Smooth muscle cell (in vitro differentiated cells): ENCODE results near the gene HSF5. TPM values are rescaled to one million over a fixed set of nuclear protein-coding genes. Genes with fewer than 3 reads are reported as not detected.
A peak's percentile ranks its signal among the peaks of the same experiment; 100 is the strongest.

ENCODE experiments used
- DNase-seq: peaks from one replicate; lab custom pipeline; 2025; ENCODE audit not compliant: unreplicated experiment; lab: John Stamatoyannopoulos, UW
- H2AFZ ChIP-seq: fragments of 200-600 bp; sonication (generic); 2 replicates; pipeline ENCODE4 v1.6.0; 2016; ENCODE audit warnings: antibody characterized with exemption, low read depth, mild to moderate bottlenecking
- H3F3A ChIP-seq: fragments of 200-600 bp; sonication (generic); 2 replicates; pipeline ENCODE4 v1.6.0; 2017; ENCODE audit warnings: antibody characterized with exemption, low read depth
- H3K27ac ChIP-seq: fragments of 200-600 bp; sonication (generic); 2 replicates; pipeline ENCODE4 v1.5.1; 2016; ENCODE audit warnings: low read depth, mild to moderate bottlenecking
- H3K27me3 ChIP-seq: fragments of 200-600 bp; sonication (generic); 2 replicates; pipeline ENCODE4 v1.6.1; 2016; ENCODE audit warnings: low read depth, mild to moderate bottlenecking
- H3K36me3 ChIP-seq: fragments of 200-600 bp; sonication (generic); 2 replicates; pipeline ENCODE4 v1.5.1; 2016; ENCODE audit warnings: low read depth
- H3K4me1 ChIP-seq: fragments of 200-600 bp; sonication (generic); 2 replicates; pipeline ENCODE4 v1.5.1; 2016; ENCODE audit warnings: low read depth
- H3K4me2 ChIP-seq: fragments of 200-600 bp; sonication (generic); 2 replicates; pipeline ENCODE4 v1.6.0; 2016; ENCODE audit warnings: mild to moderate bottlenecking
- H3K4me3 ChIP-seq: fragments of 200-600 bp; sonication (generic); 2 replicates; pipeline ENCODE4 v1.5.1; 2016; ENCODE audit warnings: mild to moderate bottlenecking
- H3K79me2 ChIP-seq: fragments of 200-600 bp; sonication (generic); 2 replicates; pipeline ENCODE4 v1.6.0; 2016; ENCODE audit warnings: low read depth, mild to moderate bottlenecking
- H3K9ac ChIP-seq: fragments of 200-600 bp; sonication (generic); 2 replicates; pipeline ENCODE4 v1.6.0; 2016; ENCODE audit warnings: low read depth
- H3K9me3 ChIP-seq: fragments of 200-600 bp; sonication (generic); replicated peaks from 2 replicates; pipeline ENCODE4 v1.5.1; 2016; ENCODE audit warnings: low read depth
- H4K20me1 ChIP-seq: fragments of 200-600 bp; sonication (generic); 2 replicates; pipeline ENCODE4 v1.6.0; 2016; ENCODE audit warnings: low read depth
- CTCF ChIP-seq: fragments of 200-600 bp; sonication (generic); IDR thresholded peaks from 2 replicates; pipeline ENCODE4 v1.5.1; 2017; ENCODE audit warnings: borderline replicate concordance, mild to moderate bottlenecking, antibody characterized with exemption; ENCODE audit not compliant: insufficient read depth, poor library complexity, severe bottlenecking
- WGBS: methylation state at CpG from one replicate; pipeline ENCODE4 v1.1.7; 2016; ENCODE audit warnings: low lambda C conversion rate; 5-methylcytosine and 5-hydroxymethylcytosine counted together
- polyA plus RNA-seq: library from polyadenylated mRNA; unstranded; fragments of >200 nt; fragmentation: Nextera tagmentation; extraction: Ambion mirVana; gene quantifications from 2 replicates; pipeline ENCODE4 v1.2.1, GENCODE V29; 2016
- total RNA-seq: library from RNA; depleted of rRNA; stranded (reverse); fragments of >200 nt; gene quantifications from 2 replicates; pipeline ENCODE4 v1.2.3, GENCODE V29; 2014

Gene HSF5
- total and polyA plus RNA-seq, 2 experiments from 2014 or later = not detected

- Histone ChIP-seq H3K4me1 (peaks cover 21% of the 10 kb centered on the region), H2AFZ (no peak overlapping the region), H3K27ac (peak overlapping the region; percentile 50), H3K9me3 (no peaks in the 10 kb centered on the region), H3K4me3 (no peak overlapping the region), H3K79me2 (peaks cover 11% of the 10 kb centered on the region), H3K36me3 (no peaks in the 10 kb centered on the region), H4K20me1 (no peaks in the 10 kb centered on the region), H3K9ac (no peak overlapping the region), H3K4me2 (peak overlapping the region; percentile 40), H3K27me3 (no peaks in the 10 kb centered on the region), H3F3A (no peaks in the 10 kb centered on the region)
- WGBS = 64% methylated on average over 1 of the region's 1 CpG
- no peak for TF ChIP-seq CTCF
- no peak for DNase-seq
Observed at GRCh38 chr17:58402679-58403078, 85.5 kb downstream of the HSF5 start.

- H4K20me1 ChIP-seq = no peaks in the 10 kb centered on the region
- H3F3A ChIP-seq = no peaks in the 10 kb centered on the region
- no peaks in the 10 kb centered on the region for H3K27me3 ChIP-seq
- H3K4me3 ChIP-seq = no peak overlapping the region
- H3K4me1 ChIP-seq = peaks cover 21% of the 10 kb centered on the region
- no peak overlapping the region for H2AFZ ChIP-seq
- TF ChIP-seq CTCF = no peak
- H3K27ac ChIP-seq = peak overlapping the region; percentile 50
- DNase-seq = no peak
- H3K9ac ChIP-seq = no peak overlapping the region
- H3K36me3 ChIP-seq = no peaks in the 10 kb centered on the region
- peaks cover 9% of the 10 kb centered on the region for H3K79me2 ChIP-seq
- no peaks in the 10 kb centered on the region for H3K9me3 ChIP-seq
- peak overlapping the region; percentile 40 for H3K4me2 ChIP-seq
Observed at GRCh38 chr17:58402047-58402446, 86.2 kb downstream of the HSF5 start.

- H3K4me2 ChIP-seq = no peak overlapping the region
- peaks cover 1% of the 10 kb centered on the region for H3K79me2 ChIP-seq
- no peaks in the 10 kb centered on the region for H3F3A ChIP-seq
- no peaks in the 10 kb centered on the region for H3K9me3 ChIP-seq
- H3K36me3 ChIP-seq = no peaks in the 10 kb centered on the region
- H3K9ac ChIP-seq = no peak overlapping the region
- peaks cover 21% of the 10 kb centered on the region for H3K4me1 ChIP-seq
- H3K27me3 ChIP-seq = no peaks in the 10 kb centered on the region
- no peaks in the 10 kb centered on the region for H4K20me1 ChIP-seq
- WGBS = 65% methylated on average over 2 of the region's 2 CpGs
- no peak for TF ChIP-seq CTCF
- DNase-seq = no peak
- H3K4me3 ChIP-seq = no peak overlapping the region
- H3K27ac ChIP-seq = peak overlapping the region; percentile 50
- no peak overlapping the region for H2AFZ ChIP-seq
Observed at GRCh38 chr17:58401287-58401686, 86.9 kb downstream of the HSF5 start.

- no peak overlapping the region for H2AFZ ChIP-seq
- TF ChIP-seq CTCF = no peak
- no peaks in the 10 kb centered on the region for H4K20me1 ChIP-seq
- no peak overlapping the region for H3K27ac ChIP-seq
- H3K9ac ChIP-seq = no peak overlapping the region
- no peak overlapping the region for H3K4me2 ChIP-seq
- H3F3A ChIP-seq = no peaks in the 10 kb centered on the region
- H3K9me3 ChIP-seq = no peaks in the 10 kb centered on the region
- H3K4me3 ChIP-seq = no peak overlapping the region
- H3K79me2 ChIP-seq = no peaks in the 10 kb centered on the region
- no peaks in the 10 kb centered on the region for H3K36me3 ChIP-seq
- no peaks in the 10 kb centered on the region for H3K27me3 ChIP-seq
- peaks cover 21% of the 10 kb centered on the region for H3K4me1 ChIP-seq
- DNase-seq = no peak
Observed at GRCh38 chr17:58400826-58401225, 87.4 kb downstream of the HSF5 start.
